ENCODE data around the gene KY. TPM values are rescaled to one million over a fixed set of nuclear protein-coding genes. Genes with fewer than 3 reads are reported as not detected.

KY gene
- total RNA-seq, 2 donors from 2014 or later = 0.33 to 0.59 TPM

- TF ChIP-seq, protein P1, sequence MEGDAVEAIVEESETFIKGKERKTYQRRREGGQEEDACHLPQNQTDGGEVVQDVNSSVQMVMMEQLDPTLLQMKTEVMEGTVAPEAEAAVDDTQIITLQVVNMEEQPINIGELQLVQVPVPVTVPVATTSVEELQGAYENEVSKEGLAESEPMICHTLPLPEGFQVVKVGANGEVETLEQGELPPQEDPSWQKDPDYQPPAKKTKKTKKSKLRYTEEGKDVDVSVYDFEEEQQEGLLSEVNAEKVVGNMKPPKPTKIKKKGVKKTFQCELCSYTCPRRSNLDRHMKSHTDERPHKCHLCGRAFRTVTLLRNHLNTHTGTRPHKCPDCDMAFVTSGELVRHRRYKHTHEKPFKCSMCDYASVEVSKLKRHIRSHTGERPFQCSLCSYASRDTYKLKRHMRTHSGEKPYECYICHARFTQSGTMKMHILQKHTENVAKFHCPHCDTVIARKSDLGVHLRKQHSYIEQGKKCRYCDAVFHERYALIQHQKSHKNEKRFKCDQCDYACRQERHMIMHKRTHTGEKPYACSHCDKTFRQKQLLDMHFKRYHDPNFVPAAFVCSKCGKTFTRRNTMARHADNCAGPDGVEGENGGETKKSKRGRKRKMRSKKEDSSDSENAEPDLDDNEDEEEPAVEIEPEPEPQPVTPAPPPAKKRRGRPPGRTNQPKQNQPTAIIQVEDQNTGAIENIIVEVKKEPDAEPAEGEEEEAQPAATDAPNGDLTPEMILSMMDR (IDR thresholded peaks at IDR 0.05) = no peak
- Histone ChIP-seq H3K4me1 (peaks cover 0 to 4% of the 10 kb centered on the region in 2 donors), H3K36me3 (no peaks in the 10 kb centered on the region), H3K27me3 (no peaks in the 10 kb centered on the region), H3K27ac (no peak overlapping the region), H3K4me3 (no peak overlapping the region), H3K9me3 (no peaks in the 10 kb centered on the region)
- no peak for DNase-seq (ENCODE audit: low spot score)
Measured at GRCh38 chr3:134603956-134604355, 46.9 kb downstream of the KY start.

DNA sequence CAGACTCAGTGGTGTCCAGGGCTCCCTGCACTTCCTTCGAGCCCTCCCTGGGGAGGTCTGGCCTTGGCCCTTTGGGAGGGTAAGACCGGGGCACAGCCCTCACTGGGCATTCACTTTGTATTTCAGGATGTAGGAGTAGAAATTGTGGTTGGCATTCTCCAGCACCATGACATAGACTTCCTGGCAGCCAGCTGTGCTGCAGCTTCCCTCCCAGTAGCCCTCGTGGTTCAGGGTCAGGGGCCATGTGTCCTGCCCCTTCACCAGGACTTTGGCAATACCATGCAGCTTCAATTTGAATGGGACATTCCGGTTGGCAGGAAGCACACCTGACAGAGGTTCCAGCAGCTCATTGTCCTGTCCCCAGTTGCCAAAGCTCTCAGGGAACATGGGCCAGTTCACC lies 47.3 kb downstream of the KY start:
- TF ChIP-seq, protein P1 (IDR thresholded peaks at IDR 0.05) = no peak

DNA sequence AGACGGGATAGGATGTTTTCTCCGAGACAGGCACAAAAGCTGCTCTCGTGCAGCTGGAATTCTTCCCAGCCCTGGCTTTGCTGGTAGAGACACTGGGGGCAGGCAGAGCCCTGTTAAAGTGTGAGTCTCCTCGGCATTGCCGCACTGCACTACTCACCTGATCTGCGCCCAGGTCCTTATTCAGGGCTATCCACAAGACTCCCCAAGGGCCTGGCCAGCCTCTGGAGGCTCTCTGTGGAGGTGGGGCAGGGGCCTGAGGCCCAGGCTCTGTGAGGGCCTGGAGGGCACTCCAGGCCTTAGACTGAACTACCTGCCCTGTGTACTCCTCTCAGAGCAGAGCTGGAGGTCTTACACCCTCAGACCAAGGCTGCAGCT lies 48.4 kb downstream of the KY start:
- Histone ChIP-seq H3K27ac (no peak overlapping the region), H3K27me3 (no peaks in the 10 kb centered on the region), H3K9me3 (no peaks in the 10 kb centered on the region), H3K36me3 (no peaks in the 10 kb centered on the region), H3K4me1 (peaks cover 0 to 4% of the 10 kb centered on the region in 2 donors), H3K4me3 (no peak overlapping the region)
- no peak for DNase-seq (ENCODE audit: low spot score)
- TF ChIP-seq, protein P1 (IDR thresholded peaks at IDR 0.05) = no peak

More for the DNA sequence above, 47.3 kb downstream of the KY start:
- Histone ChIP-seq H3K4me1 (peaks cover 0 to 4% of the 10 kb centered on the region in 2 donors), H3K9me3 (no peaks in the 10 kb centered on the region), H3K27me3 (no peaks in the 10 kb centered on the region), H3K4me3 (no peak overlapping the region), H3K36me3 (no peaks in the 10 kb centered on the region), H3K27ac (no peak overlapping the region)
- no peak for DNase-seq (ENCODE audit: low spot score)

DNA sequence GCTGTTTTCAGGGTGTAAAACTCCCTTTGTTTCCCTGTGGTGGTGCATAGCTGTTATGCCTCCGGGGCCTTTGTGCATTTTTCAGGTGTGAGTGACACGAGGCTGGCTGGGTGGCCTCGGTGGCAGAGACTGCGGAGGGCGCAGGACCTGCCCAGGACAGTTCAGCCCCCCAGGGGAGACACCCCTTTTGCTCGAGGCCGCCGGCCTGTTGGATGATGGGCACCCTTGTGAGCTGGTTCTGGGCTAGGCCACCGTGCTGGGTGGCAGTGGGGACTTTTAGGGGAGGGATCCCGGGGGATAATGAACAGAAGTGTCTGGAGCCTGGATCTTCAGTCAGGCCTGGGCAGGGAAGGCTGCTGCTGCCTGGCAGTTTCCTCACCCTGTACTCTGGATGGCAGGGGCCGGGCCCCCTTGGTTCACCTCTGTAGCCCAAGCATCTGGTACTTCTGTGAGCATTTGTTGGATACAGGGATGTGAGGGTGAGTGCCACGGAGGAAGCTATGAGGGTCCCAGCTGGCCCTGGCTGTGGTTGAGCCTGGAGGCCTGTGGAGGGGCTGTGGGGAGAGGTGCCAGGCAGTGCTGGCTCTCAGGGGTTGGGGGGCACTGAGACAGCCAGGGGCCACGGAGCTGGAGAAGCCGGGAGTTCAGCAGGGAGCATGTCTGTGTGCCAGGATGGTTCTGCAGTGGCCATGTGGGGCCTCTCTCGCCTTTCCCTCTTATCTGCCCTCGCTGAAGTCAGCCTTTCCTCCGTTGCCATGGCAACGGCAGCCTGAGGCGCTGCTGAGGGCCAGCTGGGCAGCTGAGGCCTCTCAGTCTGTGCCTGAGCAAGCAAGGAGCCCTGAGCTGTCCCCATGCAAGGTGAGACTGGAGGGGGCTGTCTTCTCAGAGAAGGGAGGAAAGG lies 49.0 kb downstream of the KY start:
- no peaks in the 10 kb centered on the region for H3K27me3 ChIP-seq
- no peak overlapping the region for H3K27ac ChIP-seq
- no peak overlapping the region for H3K4me3 ChIP-seq
- TF ChIP-seq, protein P1 (IDR thresholded peaks at IDR 0.05) = no peak
- H3K36me3 ChIP-seq = no peaks in the 10 kb centered on the region
- peaks cover 0 to 4% of the 10 kb centered on the region in 2 donors for H3K4me1 ChIP-seq
- H3K9me3 ChIP-seq = no peaks in the 10 kb centered on the region
- no peak for DNase-seq (ENCODE audit: low spot score)

- no peak for DNase-seq (ENCODE audit: low spot score)
- H3K4me1 ChIP-seq = peaks cover 0 to 4% of the 10 kb centered on the region in 2 donors
- no peaks in the 10 kb centered on the region for H3K36me3 ChIP-seq
- H3K9me3 ChIP-seq = no peaks in the 10 kb centered on the region
- TF ChIP-seq, protein P1 (IDR thresholded peaks at IDR 0.05) = peak; percentile 91 to 97
- H3K4me3 ChIP-seq = no peak overlapping the region
- no peaks in the 10 kb centered on the region for H3K27me3 ChIP-seq
- H3K27ac ChIP-seq = no peak overlapping the region
Measured at GRCh38 chr3:134600685-134601463, 49.9 kb downstream of the KY start.

All from right atrium auricular region (tissue), 2 donors.